COLO829 (cell line): ENCODE data around the gene RYR1.
"Not testable (repeated sequence)": the region's sequence is repeated elsewhere in the genome, so short reads cannot be mapped to it uniquely, and the experiment has no call there.

Source experiments
- DNase-seq: peaks from one replicate; pipeline ENCODE4 v3.0.0; 2012; ENCODE audit warnings: low spot score

Gene RYR1

DNA sequence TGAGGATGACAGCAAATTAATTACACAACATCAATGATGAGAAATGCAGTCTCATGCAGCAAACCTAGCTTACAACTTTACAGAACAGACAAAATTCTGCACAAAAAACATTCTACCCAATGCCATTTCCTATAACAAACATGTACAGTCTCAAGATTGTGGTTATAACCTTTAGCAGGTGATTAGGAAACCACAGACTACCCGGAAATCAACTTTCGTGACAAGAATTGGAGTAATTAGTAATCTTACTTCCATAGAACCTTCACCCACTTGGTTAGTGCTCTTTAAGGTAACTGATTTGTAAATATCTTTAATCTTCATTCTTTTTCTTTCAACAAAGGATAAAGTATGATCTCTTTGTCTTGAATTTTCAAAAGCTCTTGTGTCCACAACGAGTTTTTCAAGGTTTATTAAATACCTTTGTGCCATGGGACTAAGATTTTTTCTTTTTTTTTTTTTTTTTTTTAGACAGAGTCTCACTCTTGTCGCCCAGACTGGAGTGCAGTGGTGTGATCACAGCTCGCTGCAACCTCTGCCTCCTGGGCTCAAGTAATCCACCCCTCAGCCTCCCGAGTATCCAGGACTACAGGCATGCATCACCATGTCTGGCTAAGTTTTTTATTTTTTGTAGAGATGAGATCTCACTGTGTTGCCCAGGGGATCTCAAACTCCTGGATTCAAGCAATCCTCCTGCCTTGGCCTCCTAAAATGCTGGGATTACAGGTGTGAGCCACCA, 105.5 kb downstream of the RYR1 start:
- no peak for DNase-seq

DNA sequence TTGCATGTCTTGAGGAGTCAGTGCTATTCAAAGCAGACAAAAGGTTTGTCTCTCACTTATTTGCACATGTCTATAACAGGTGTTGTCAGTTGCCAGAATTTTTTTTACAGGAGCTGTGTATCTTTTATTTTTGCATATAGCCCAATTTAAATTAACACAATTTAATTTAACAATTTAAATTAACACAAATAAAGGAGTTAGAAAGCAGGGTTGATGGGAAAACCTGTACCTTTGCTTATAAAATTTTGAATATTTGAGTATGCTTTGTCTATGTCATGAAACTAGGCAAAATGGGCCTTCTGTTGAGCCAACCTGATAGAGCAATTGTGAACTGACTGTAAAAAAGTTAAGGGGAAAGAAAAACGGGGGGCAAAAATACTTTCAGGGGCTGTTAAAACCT, 106.3 kb downstream of the RYR1 start:
- no peak for DNase-seq

DNA sequence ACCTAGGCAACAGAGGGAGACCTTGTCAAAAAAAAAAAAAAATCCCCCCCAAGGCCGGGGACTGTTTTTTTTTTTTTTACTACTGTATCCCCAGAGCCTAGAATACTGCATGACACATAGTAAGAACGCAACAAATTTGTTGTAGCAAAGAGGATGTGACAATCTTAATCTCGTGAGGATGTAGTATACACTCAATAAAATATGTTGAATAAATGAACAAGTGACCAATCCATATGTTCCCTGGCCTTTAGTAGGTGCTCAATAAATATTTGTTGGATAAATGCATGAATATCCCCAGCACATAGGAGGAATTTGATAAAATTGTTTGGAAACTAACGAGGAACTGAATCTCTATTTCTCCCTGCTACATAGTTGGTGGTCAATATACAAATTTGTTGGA, 108.5 kb downstream of the RYR1 start:
- no peak for DNase-seq

DNA sequence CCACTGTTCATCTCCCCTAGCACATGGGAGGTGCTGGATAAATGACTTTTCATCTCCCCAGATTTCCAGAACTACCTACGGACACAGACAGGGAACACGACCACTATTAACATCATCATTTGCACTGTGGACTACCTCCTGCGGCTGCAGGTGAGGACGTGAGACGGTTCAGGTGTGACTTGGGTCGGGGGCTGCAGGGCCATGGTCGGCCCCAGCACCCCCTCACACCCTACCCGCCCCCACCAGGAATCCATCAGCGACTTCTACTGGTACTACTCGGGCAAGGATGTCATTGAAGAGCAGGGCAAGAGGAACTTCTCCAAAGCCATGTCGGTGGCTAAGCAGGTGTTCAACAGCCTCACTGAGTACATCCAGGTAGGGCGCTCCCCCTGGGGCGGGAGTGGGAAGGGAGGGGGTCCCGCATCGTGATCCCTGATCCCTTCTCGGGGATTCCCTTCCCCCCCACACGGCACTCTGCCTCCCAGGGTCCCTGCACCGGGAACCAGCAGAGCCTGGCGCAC, 109.9 kb downstream of the RYR1 start:
- no peak for DNase-seq

DNA sequence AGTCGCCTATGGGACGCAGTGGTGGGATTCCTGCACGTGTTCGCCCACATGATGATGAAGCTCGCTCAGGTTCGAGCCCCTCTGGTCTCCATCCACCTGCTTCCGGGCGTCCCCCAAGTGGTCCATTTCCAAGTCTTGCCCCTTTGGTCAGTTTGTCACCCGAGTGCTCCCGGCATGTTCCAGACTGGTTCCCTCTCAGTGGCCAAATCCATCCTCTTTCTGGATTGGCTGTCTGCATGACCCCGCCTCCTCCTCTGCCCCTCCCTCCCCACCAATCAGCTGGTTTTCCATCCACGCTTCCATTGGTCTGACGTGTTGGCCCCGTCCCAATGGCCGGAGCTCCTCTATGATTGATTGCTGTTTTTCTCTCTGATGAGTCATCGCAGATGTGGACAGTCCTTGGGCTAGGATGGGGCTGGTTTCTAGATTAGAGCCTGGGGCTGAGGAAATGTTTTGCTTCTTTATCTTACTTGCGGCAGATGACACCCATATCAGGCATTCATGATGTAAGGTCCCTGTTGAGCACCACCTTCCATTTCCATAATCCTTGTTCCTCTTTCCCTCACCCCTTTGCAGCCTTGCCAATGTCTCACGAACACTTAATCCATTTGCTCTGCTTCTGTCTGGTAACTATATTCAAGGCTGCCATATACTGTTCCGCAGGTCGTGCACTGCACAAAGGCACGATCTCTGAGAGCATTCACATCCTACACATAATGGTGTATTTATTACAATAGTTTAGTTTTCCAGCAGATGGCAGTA, 110.5 kb downstream of the RYR1 start:
- DNase-seq, result peak; percentile 96

DNA sequence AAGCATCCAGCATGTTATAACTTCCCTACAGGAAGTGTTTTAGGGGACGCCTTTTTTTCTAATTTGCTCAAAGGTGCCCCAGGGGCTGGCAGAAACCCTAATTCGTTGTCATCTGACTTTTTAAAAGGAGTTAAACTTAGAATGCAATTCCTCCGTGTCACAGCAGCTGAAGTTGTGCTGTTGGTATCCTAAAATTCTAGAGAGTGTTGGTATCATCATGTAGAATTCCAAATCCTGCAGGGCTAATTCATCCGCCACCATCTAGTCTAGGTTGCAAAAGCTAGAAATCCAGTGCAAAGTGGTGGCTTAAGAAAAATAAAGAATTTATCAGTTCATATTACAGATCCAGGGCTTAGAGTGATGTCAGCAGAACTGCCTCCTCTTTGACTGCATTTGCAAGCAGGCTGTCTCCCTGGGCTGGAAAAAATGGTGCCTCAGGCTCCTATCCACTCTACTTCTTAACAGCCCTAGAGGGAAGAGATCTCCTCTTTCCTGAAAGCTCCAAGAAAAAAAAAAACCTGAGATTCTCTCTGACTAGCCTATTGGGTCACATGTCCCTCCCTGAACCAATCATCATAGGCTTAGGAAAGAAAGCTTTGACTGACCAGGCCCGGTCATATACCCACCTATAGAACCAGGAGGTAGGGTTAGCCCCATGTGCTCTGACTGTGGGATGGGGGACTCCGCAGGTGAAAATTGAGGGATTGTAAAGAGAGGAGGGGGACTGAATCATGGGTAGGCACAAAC, 111.3 kb downstream of the RYR1 start:
- peak; percentile 41 for DNase-seq

DNA sequence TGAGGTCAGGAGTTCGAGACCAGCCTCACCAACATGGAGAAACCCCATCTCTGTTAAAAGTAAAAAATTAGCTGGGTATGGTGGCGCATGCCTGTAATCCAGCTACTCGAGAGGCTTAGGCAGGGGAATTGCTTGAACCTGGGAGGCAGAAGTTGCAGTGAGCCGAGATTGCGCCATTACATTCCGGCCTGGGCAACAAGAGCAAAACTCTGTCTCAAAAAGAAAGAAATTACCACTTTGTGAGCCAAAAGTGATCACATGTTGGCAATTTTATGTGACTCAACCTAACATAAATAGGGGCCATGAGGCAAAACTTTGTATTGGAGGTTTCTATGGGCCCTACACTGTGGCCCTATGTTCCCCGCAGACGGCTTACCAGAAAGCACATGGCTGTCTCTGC, 112.1 kb downstream of the RYR1 start:
- no peak for DNase-seq

DNA sequence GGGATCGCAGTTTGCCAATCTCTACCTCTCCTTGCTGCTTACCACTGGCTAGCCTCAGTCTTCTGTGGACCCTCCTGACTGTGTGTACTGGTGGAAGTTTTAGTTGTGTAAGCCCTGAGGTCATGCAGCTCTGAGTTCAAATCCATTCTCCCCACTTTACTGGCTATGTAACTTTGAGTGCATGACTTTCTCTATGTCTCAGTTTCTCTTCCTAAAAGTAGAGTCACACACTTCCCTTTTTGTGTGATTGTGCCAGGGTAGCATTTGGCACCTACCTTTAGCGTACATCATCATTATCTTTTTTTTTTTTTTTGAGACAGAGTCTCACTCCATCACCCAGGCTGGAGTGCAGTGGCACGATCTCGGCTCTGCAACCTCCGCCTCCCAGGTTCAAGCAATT, 113.9 kb downstream of the RYR1 start:
- DNase-seq, result no peak

DNA sequence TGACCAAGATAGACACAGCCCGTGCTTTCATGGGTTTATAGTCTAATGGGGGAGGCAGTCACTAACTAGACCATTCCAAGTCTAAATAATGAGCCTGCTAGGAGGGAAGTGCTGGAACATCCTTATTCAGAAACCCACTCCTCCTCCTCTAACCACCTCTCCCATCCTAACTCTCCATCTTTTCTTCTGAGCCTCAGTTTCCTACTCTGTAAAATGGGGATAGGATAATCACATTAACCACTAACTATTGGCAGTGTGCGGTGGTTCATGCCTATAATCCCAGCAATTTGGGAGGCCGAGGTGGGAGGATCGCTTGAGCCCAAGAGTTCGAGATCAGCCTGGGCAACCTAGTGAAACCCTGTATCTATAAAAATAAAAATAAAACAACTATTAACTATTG, 115.6 kb downstream of the RYR1 start:
- no peak for DNase-seq

DNA sequence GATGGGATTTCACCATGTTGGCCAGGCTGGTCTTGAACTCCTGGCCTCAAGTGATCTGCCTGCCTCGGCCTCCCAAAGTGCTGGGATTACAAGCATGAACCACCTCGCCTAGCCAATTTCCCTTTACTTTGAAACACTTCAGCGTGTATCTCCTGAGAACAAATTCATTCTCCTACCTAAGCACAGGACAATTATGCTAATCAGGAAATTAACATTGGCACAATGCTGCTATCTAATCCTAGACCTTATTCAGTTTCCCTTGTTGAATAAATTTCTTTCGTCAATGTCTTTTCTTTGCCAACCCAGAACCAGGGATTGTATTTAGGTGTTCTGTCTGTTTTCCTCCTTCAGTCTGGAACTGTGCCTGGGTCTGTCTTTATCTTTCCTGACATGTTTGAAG, 116.5 kb downstream of the RYR1 start:
- DNase-seq, result no peak

DNA sequence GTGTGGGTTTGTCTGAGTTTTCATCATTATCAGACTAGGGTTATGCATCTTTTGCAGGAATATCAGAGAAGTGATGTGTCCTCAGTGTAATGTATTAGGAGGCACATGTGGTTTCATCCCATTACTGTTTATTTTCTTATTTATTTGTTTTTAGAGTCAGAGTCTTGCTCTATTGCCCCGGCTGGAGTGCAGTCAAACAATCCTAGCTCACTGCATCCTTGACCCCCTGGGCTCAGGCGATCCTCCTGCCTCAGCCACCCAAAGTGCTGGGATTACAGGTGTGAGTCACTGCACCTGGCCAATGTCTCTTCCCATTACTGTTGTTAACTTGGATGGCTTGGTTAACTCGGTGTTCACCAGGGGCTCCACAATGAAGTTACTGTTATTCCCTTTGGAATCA, 116.9 kb downstream of the RYR1 start:
- no peak for DNase-seq

DNA sequence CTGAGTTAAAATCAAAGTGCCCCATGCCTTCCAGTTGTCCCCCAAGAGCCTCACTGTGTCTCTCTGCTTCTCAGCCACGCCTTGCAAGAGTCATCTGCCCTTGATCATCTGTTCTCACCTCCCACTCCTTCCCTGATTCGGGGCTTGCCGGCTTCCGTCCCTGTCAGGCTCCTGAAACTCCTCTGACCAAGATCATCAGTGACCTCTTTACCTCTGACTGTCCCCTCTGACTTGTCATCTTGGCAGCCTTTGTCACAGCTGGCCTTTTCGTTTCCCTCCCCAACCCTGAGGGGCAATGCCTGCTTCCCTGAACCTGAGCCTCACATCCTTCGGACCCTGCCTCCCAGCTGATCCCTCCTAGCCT, 117.9 kb downstream of the RYR1 start:
- no peak for DNase-seq

DNA sequence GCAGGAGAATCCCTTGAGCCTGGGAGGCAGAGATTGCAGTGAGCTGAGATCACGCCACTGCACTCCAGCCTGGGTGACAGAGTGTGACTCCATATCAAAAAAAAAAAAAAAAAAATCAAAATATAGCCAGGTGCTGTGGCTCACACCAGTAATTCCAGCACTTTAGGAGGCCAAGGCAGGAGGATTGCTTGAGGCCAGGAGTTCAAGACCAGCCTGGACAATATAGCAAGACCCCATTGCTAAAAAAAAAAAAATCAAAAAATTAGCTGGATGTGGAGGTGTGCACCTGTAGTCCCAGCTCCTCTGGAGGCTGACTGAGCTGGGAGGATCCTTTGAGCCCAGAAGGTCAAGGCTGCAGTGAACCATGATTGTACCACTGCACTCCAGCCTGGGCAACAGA, 119.7 kb downstream of the RYR1 start:
- DNase-seq, result not testable (repeated sequence)

DNA sequence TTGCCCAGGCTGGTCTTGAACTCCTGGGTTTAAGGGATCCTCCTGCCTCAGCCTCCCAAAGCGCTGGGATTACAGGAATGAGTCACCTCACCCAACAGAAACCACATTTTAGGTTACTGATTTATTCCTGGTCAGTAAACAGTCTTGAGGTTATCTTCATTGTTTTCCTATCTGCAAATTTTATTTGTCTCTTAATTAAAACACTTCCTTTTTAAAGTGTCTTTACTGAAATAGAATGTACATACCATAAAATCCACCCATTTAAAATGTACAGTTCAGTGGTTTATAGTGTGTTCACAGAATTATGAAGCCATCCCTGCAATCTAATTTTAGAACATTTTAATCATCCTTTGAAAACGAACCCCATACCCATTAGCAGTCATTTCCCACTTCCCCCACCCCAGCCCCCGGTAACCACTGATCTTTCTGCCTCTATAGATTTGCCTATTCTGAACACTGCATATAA, 121.2 kb downstream of the RYR1 start:
- DNase-seq, result no peak

DNA sequence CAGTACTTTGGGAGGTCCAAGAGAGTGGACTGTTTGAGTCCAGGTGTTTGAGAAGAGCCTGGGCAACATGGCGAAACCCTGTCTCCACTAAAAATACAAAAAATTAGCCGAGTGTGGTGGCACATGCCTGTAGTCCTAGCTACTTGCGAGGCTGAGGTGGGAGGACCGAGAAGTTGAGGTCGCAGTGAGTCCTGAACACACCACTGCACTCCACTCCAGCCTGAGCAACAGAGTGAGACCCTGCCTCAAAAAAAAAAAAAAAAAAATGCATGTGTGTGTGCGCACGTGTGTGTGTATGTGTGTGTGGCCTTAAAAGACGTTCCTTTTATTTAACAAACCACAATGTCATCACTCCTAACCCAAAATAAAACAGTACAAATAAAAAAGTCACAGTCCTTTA, 121.7 kb downstream of the RYR1 start:
- DNase-seq, result no peak

DNA sequence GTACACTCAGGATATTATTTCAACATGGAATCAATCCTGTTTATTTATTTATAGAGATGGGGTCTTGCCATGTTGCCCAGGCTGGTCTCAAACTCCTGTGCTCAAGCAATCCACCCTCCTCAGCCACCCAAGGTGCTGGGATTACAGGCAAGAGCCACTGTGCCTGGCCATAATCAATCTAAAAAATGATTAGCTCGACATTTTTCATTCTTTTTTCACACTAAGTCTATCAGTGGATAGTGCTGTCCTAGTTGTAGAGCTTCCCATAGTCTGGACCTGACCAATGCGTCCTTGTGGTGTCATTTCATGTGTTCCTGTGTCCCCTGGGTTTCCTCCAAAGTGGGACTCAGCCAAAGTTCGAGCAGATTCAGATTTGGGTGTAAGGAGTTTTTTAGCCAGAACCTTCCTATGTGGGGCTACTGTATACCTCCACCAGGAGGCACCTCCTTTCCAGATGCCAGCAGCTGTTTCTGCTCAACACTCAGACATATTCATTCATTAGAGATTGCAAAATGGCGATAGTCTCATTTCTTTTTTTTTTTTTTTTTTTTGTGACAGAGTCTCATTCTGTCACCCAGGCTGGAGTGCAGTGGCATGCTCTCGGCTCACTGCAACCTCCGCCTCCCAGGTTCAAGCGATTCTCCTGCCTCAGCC, 123.2 kb downstream of the RYR1 start:
- no peak for DNase-seq

DNA sequence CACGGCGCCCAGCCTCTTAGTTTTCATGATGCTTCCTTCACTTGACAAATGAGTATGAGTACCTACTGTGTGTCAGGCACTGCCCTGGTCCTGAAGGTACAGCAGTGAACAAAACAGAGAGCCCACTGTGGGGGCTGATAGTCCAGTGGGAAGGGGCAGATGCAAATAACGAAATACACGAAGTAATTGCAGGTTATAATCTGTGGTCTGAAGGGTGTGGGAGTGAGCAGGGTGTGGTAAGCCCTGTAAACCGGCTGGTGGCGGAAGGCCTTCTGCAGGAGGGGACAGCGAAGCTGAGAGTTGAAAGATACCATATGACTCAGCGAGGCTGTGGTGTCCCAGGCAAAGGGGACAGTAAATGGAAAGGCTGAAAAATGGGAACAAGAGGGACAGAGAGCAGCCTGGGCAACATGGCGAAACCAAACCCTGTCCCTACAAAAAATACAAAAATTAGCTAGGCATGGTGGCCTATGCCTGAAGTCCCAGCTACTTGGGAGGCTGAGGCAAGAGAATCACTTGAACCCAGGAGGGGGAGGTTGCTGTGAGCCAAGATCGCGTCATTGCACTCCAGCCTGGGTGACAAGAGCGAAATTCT, 123.8 kb downstream of the RYR1 start:
- DNase-seq, result no peak

DNA sequence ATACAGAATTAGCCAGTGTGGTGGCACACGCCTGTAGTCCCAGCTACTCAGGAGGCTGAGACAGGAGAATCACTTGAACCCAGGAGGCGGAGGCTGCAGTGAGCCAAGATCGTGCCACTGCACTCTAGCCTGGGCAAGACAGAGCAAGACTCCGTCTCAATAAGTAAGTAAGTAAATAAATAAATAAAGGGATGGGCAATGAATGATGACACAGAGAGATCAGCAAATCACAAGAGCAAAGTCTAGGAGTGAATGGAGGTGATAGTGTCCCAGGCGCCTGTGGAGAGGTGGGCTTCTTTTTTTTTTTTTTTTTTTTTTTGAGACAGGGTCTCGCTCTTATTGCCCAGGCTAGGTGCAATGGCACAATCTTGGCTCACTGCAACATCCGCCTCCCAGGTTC, 125.4 kb downstream of the RYR1 start:
- not testable (repeated sequence) for DNase-seq

DNA sequence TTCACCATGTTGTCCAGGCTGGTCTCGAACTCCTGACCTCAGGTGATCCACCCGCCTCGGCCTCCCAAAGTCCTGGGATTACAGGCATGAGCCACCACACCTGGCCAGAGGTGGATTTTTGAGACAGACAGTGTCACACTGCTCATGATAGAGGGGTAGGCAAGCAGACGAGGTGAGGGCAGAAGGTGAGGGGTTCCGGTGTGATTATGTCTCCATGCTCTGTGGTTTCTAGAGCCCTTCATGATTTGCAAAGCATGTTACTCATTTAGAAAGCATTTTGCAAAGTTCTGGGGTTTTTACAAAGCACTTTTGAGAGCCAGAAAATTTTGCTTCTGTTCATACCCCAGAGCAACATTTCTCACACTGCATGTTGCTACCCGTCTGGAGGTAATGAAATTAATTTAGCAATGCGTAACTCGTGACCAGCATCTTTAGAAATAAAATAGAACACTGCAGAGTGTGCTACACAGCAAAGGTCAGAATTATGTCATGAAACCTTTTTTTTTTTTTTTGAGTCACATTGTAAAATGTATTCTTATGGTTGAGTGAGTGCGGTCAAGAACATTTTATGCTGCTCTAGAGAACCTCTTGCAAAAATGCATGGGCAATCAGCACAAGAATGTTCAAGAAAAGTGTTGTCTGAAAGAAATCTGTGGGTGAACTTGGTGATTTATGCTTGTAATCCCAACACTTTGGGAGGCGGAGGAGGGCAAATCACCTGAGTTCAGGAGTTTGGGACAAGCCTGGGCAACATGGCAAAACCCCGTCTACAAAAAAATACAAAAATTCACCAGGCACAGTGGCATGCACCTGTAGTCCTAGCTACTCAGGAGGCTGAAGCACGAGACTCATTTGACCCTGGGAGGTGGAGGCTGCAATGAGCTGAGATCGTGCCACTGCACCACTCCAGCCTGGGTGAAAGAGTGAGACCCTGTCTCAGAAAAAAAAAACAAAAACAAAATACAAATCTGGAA, 126.2 kb downstream of the RYR1 start:
- DNase-seq, result no peak

DNA sequence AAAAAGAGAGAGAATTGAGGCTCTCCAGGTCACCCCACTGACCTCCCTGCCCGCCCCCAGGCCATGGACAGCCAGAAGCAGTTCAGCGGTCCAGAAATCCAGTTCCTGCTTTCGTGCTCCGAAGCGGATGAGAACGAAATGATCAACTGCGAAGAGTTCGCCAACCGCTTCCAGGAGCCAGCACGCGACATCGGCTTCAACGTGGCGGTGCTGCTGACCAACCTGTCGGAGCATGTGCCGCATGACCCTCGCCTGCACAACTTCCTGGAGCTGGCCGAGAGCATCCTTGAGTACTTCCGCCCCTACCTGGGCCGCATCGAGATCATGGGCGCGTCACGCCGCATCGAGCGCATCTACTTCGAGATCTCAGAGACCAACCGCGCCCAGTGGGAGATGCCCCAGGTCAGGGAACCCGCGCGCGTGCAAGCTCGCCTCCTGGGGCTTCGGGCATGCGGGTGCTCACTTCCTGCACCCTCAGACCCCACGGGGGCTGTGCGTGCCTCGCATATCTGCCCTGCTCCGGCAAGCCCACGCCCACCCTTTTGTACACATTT, 127.6 kb downstream of the RYR1 start:
- no peak for DNase-seq
